Skin of body (tissue), 2 donors: Measurements from ENCODE around the gene WDR45. TPM values are rescaled to one million over a fixed set of nuclear protein-coding genes. Genes with fewer than 3 reads are reported as not detected.

Experiments
- DNase-seq: peaks from one replicate; lab custom pipeline; 2025; lab: John Stamatoyannopoulos, UW
- total RNA-seq: library from RNA; depleted of rRNA; stranded (reverse); fragments of >200 nt; gene quantifications from one replicate; pipeline ENCODE4 v1.2.3, GENCODE V29; 2014

Gene WDR45
- total RNA-seq, 1 donor from 2014 or later, result 29.6 TPM

DNA sequence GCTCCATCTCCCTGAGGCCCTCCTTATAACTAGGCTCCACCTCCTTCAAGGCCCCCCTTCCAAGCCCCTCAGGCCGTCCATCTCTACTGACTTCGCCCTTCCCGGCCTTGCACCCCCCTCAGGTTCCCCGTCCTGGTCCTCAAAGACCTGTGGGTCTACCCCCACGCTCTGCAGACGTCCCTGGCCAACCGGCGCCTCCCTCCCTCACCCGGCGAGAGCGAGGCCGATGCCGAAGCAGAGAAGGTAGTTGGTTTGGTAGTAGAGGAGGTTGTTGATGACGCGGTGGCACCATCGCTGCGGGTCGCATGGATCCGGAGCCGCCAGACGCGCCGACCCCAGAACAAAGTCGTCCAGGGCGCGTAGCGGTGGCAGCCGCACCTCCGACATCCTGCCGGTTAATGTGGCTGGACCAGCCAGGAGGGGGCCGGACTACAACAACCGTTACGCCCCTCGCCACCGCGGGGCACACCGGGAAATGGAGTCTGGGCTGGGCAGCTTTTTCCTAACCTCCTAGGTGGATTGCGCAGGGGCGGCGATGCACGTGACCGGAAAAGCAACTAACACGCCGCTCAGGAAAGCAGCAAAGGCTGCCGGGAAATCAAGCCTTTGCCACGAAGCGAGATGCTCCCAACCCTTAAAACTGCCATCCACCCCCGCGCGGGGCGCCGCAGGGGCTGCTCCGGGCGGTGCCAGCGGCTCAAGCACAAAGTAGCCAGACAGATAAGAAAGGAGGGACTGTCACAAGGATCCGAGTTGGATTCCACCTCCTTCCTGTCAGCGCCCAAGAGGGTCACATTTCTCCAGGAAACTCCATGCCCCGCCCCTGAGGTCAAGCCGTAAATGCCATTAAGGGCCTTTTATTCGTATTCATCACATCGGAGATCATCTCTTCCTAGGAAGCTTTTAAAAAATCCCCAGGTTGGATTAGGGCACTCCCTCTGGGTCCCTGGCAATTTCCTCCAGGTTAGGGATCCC lies 5.8 kb downstream of the WDR45 start, which contains the start of gene PRAF2:
TSS of gene PRAF2 (minus strand) at position 402 of the 975 bp plus-strand sequence. CDS start at position 387, 15 bp downstream.
- peak; percentile 91 for DNase-seq

- no peak for DNase-seq
These were observed 7.0 kb downstream of the WDR45 start for GRCh38 chrX:49072712-49073095.

GRCh38 chrX:49071877-49072711 lies 7.6 kb downstream of the WDR45 start:
- peak; percentile 28 for DNase-seq

DNA sequence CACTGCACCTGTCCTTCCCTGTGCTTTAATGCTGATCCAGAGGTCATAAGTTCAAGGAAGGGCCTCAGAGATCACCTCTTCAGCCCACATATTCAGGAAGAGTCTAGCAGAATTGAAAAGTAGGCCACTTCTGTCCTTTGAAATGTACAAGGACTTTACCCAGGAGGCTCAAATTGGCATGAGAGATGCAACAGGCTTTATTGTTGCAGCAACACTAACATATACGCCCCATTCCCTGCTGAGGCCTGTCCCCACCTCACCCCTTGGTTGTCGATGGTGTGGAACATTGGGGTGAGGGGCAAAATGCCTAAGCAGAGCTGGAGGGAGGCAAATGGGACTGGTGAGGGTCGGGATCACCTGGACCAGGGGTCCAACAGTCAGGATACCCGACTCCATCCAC lies 8.7 kb downstream of the WDR45 start:
- DNase-seq, result no peak

DNA sequence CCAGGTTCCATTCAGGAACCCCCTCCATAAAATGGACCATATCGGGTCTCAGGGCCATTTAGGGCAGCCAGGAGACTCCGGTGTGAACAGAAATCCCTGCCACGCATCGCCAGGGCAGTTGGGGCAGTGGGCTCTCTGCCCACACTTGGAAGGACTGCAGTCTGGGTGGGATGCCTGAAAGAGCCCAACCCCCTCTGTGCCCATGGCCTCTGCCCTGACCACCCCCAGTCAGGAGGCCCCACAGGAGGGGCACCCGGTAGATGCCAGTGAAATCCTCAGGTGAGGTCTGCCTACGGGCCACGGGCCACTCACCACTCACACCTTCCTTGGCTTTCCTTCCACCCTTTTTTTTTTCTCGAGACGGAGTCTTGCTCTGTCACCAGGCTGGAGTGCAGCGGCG lies 10.6 kb downstream of the WDR45 start:
- no peak for DNase-seq

DNA sequence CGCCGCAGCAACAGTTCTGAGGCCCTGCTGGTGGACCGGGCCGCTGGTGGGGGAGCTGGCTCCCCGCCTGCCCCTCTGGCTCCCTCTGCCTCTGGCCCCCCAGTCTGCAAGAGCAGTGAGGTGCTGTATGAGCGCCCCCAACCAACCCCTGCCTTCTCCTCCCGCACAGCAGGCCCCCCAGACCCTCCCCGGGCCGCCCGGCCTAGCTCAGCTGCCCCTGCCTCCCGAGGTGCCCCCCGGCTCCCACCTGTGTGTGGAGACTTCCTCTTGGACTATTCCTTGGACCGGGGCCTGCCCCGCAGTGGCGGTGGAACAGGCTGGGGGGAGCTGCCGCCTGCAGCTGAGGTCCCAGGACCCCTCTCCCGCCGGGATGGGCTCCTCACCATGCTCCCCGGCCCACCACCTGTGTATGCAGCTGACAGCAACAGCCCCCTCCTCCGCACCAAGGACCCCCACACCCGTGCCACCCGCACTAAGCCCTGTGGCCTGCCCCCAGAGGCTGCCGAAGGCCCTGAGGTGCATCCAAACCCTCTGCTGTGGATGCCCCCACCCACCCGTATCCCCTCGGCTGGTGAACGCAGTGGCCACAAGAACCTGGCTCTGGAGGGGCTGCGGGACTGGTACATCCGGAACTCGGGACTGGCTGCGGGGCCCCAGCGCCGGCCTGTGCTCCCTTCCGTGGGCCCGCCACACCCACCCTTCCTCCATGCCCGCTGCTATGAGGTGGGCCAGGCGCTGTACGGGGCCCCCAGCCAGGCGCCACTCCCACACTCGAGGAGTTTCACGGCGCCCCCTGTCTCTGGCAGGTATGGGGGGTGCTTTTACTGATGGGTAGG lies 12.2 kb downstream of the WDR45 start:
- DNase-seq, result no peak

DNA sequence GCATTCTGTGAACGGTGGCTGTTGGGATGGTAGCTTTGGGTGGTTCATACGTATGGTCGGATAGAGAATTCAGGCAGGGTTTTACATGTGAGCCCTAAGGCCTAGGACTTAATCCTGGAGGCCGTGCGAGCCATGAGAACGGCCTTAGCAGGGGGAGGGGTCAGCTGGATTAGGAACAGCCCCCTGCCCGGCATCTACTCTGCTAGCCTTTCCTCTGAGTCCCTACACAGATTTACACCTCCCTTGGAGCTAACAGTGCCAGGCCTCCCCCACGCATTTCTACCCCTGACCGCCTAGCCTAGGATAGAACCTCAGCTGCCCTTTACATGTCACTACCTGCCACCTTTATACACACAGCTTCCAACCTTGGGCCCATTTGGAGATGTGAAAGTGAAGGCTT lies 13.0 kb downstream of the WDR45 start:
- DNase-seq, result no peak

- DNase-seq, result no peak
These were observed 13.4 kb downstream of the WDR45 start for GRCh38 chrX:49066278-49066677.

DNA sequence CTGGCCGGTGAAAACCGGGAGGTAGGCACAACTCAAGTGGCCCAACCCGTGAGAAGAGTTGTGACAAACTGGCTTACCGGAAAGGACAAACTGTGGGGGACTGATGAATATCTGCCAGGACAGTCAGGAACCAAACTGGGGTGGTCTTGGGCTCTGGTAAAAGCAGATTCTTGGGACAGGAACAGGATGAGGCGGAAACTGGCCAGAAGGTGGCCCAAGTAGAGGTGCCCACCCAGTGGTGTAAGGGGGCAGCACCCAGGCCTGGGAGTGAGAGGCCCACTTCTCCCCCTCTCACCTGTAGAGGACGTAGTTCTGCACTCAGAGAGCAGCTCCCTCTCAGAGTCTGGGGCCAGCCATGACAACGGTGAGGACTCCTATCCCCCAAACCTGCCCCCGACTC lies 15.0 kb downstream of the WDR45 start:
- DNase-seq, result no peak

DNA sequence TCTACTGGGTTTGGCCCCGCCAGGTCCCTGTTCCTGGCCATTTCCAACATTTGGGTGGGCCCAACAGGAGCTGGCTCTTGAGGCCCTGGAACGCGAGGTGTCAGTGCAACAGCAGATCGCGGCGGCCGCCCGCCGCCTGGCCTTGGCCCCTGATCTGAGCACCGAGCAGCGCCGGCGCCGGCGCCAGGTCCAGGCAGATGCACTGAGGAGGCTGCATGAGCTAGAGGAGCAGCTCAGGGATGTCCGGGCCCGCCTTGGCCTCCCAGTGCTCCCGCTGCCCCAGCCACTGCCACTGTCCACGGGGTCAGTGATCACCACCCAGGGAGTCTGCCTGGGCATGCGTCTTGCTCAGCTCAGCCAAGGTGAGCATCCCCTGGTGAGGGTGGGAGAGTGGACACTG lies 15.4 kb downstream of the WDR45 start:
- DNase-seq, result no peak

DNA sequence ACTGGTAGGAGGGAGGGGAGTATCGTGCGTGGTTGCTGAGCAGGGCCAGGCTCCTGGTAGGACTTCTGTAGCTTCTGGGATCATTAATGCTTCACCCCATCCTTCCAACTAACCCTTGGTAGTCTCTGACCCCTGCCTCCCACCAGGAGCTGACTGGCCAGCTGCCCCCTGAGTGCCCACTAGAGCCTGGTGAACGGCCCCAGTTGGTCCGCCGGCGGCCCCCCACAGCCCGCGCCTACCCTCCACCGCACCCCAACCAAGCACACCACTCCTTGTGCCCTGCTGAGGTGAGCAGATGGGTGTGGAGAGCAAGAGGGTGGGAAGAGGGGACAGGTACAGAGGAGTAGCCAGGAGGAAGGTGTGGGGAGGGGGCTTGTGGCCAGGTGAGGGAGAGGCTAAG lies 16.0 kb downstream of the WDR45 start:
- no peak for DNase-seq

DNA sequence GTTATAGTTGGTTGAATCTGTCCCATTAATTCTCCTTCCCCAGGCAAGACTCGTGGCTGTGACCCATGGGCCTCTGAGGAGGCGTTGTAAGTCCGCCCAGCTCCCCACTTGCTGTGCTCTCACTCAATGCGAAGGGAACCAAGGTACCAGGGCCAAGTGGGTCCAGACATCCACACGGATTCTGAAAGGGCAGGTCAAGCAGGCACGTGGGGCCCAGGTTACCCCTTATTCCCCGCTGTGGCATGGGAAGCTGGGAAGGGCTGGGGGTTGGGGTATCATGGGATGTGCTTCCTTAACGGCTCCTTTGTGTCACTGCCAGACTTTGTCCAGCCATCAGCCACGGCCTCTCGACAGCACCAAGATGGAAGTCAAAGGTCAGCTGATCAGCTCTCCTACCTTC lies 17.8 kb downstream of the WDR45 start:
- no peak for DNase-seq

- no peak for DNase-seq
These were observed 18.2 kb downstream of the WDR45 start for GRCh38 chrX:49061490-49061889.

- DNase-seq, result no peak
These were observed 18.8 kb downstream of the WDR45 start for GRCh38 chrX:49060914-49061313.

- no peak for DNase-seq
These were observed 20.0 kb downstream of the WDR45 start for GRCh38 chrX:49059681-49060085.

DNA sequence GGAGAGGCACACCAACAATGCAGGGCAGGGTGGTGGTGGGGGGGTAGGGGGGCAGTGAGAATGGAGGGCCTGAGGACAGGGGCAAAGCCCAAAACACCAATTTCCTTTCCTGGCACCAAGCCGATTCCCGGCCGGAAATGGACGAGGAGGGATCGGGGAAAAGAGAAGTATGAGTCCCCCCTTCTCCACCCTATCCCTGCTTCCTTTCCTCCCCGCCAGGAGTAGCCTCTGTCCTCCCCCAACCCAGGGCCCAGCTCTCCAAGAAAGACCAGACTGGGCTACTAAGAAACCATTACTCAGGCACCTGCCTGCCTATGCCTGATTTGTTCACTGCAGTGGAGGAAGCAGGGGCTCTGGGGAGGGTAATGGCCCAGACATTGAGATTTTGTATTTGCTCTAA lies 20.5 kb downstream of the WDR45 start:
- DNase-seq, result no peak

GRCh38 chrX:49058794-49059193 lies 20.9 kb downstream of the WDR45 start, which contains the start of gene CCDC120:
CCDC120 (plus strand) TSS chrX:49058999; CDS start chrX:49062042, 3,043 bp downstream.
- no peak for DNase-seq

DNA sequence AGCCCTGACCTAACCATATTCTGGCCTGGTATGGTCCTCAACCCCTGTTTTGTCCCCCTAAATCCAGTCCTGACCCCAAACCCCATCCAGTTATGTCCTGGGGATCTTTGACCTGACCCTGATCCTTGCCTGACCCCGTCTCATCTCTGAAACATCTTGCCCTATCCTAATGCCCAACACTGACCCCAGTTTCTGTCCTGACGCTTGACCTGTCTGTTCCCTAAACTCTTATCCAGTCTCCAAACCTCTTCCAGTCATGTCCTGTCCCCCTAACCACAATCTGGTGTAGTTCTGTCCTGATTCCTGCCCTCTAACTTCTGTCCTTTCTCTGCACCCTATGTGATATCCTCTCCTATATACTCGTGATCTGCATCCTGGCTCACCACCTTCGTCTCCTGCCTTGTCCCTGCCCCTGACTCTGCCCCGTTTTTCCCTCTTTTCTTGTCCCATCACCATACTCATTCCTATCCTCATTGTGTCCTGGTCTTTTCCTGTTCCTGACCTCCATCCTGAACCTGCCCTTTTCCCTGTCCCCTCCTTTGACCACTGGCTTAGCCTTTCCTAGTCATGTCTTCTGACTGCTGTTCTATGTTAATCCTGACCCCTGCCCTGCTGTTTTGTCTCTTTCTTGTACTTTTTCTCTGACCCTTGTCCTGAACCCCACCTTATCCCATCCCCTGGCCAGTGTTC lies 25.5 kb downstream of the WDR45 start:
- no peak for DNase-seq

DNA sequence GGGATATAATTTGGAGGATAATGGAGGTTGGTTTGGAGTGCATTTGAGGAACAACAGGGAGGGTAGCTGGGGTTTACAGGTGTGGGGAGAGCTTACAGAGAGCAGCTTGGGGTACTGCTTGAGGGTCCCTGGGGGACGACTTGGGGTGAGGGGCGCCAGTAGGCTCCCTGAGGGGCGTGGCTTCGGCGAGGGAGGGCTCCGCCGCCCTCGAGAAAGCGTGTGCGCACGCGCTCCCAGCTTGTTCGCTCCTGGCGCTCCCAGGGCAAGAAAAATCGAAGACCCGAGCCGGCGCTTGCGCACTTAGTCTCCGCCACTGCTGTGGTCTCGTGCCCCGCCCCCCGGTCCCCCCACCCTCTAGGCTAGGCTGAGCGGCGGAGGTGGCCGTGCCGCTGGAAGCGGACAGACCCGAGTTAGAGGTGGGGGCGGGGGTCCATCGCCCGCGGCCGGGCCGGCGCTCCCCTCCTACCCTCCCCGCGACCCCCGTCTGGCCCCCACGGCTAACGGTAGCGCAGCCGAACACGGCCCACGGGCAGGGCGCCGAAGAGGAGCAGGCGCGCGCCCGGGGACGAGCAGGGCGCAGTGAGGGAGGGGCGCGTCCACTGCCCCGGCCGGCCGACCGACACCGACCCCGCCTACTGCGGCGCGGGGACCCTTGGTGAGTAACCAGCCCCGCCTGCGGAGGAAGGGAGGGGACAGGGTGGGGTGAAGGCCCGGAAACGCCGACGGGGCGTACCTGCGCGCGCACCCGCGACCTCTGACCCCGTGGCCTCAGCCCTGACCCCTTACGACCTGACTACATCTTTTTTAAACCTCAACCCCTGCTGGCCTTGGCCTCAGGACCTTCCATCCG lies 26.2 kb downstream of the WDR45 start:
- DNase-seq, result peak; percentile 55

- no peak for DNase-seq
These were observed 35.8 kb downstream of the WDR45 start for GRCh38 chrX:49043987-49044281.
